Measurements from ENCODE around the gene BLTP3B.
"Not testable (repeated sequence)": the region's sequence is repeated elsewhere in the genome, so short reads cannot be mapped to it uniquely, and the experiment has no call there.

The BLTP3B gene

GRCh38 chr12:100142851-100143559 is at the start of gene BLTP3B:
Gene BLTP3B (minus strand): TSS chr12:100142874. CDS start chr12:100142635, 239 bp downstream.
- DNase-seq = peak; percentile 97

GRCh38 chr12:100189636-100190394 is 47.1 kb upstream of the BLTP3B start:
- no peak for DNase-seq

- DNase-seq = not testable (repeated sequence)
Observed at GRCh38 chr12:100188888-100189635, 46.4 kb upstream of the BLTP3B start.

- DNase-seq = no peak
Observed at GRCh38 chr12:100187857-100188519, 45.3 kb upstream of the BLTP3B start.

- peak; percentile 57 for DNase-seq
Observed at GRCh38 chr12:100187068-100187467, 44.4 kb upstream of the BLTP3B start.

GRCh38 chr12:100186071-100186470 is 43.4 kb upstream of the BLTP3B start:
- DNase-seq = no peak

GRCh38 chr12:100185361-100185894 is 42.8 kb upstream of the BLTP3B start:
- DNase-seq = peak; percentile 55

GRCh38 chr12:100184549-100185145 is 42.0 kb upstream of the BLTP3B start:
- DNase-seq = no peak

- no peak for DNase-seq
Observed at GRCh38 chr12:100179252-100179651, 36.6 kb upstream of the BLTP3B start.

- DNase-seq = not testable (repeated sequence)
Observed at GRCh38 chr12:100176493-100176892, 33.8 kb upstream of the BLTP3B start.

GRCh38 chr12:100174495-100174894 is 31.8 kb upstream of the BLTP3B start:
- DNase-seq = no peak

- DNase-seq = peak; percentile 11
Observed at GRCh38 chr12:100173111-100173510, 30.4 kb upstream of the BLTP3B start.

GRCh38 chr12:100171248-100171647 is 28.6 kb upstream of the BLTP3B start:
- peak; percentile 12 for DNase-seq

GRCh38 chr12:100170313-100170858 is 27.7 kb upstream of the BLTP3B start:
- no peak for DNase-seq

GRCh38 chr12:100169345-100169744 is 26.7 kb upstream of the BLTP3B start:
- no peak for DNase-seq

GRCh38 chr12:100168562-100168961 is 25.9 kb upstream of the BLTP3B start:
- DNase-seq = no peak

- no peak for DNase-seq
Observed at GRCh38 chr12:100166232-100166631, 23.6 kb upstream of the BLTP3B start.

- DNase-seq = no peak
Observed at GRCh38 chr12:100165356-100165755, 22.7 kb upstream of the BLTP3B start.

GRCh38 chr12:100164153-100164704 is 21.6 kb upstream of the BLTP3B start:
- no peak for DNase-seq

GRCh38 chr12:100163416-100164152 is 20.9 kb upstream of the BLTP3B start:
- peak; percentile 87 for DNase-seq

All from NCI-H82 (cell line).